HCT116 (cell line): ENCODE data around the gene MAGEA11. TPM values are rescaled to one million over a fixed set of nuclear protein-coding genes. Genes with fewer than 3 reads are reported as not detected.

Source experiments
- ATAC-seq: fragments of 200-7000 bp; cut with Tn5 transposase; 2 replicates; pipeline ENCODE4 v1.9.1; 2020; ENCODE audit warnings: mild to moderate bottlenecking, moderate library complexity
- BruUV-seq: library from RNA; stranded (reverse); fragments of 400-500 nt; replicated peaks from 2 replicates; lab custom pipeline; 2021; lab: Mats Ljungman, UMichigan
- CTCF ChIA-PET: fragments of 300-600 bp; sonication (Branson Sonifier 250); formaldehyde crosslinking; loops from one replicate; lab custom pipeline; 2021; ENCODE audit warnings: antibody characterized with exemption; lab: Charles Lee
- POLR2A ChIA-PET: fragments of 300-600, 350-600 bp; sonication (Branson Sonifier 250); formaldehyde crosslinking; loops from one replicate; lab custom pipeline; 2021; ENCODE audit warnings: antibody characterized with exemption; lab: Charles Lee
- RAD21 ChIA-PET, 2 experiments: fragments of 300-600 bp; sonication (Branson Sonifier 250); formaldehyde crosslinking; loops; one replicate each; lab custom pipeline; 2023; ENCODE audit warnings: low total read pairs in 2 of 2; ENCODE audit not compliant: uncharacterized antibody in 2 of 2, unreplicated experiment in 2 of 2, low non-redundant PET in 1 of 2; lab: Charles Lee
- DNase-seq: peaks from one replicate; pipeline ENCODE4 v3.0.0-alpha.2; 2010; ENCODE audit warnings: low read depth, low spot score
- H2AFZ ChIP-seq: fragments of 200-600 bp; shearing (Covaris generic), sonication (generic); 2 replicates; pipeline ENCODE4 v1.6.1; 2017; ENCODE audit warnings: low read depth, mixed run types, mixed read lengths, antibody characterized with exemption, low read length; ENCODE audit not compliant: poor library complexity, severe bottlenecking
- H3K27ac ChIP-seq: 2 replicates; pipeline ENCODE4 v1.5.1; 2012; ENCODE audit warnings: low read depth, low read length
- H3K27me3 ChIP-seq: fragments of 200-600 bp; sonication (generic); 2 replicates; pipeline ENCODE4 v1.6.1; 2016; ENCODE audit warnings: mixed run types, low read length, mixed read lengths; ENCODE audit not compliant: insufficient read depth
- H3K36me3 ChIP-seq, 2 experiments: fragments of 200-500 bp in 1 of 2; fragments of 200-600 bp in 1 of 2; sonication (Bioruptor generic) in 1 of 2; sonication (generic) in 1 of 2; 2 replicates each; pipeline versions ENCODE4 v1.5.1 to v1.6.1; 2014 to 2016; ENCODE audit warnings: low read length in 2 of 2, inconsistent platforms in 1 of 2, mixed read lengths in 1 of 2, mixed run types in 1 of 2; ENCODE audit not compliant: insufficient read depth in 2 of 2, control insufficient read depth in 1 of 2
- H3K4me1 ChIP-seq, 2 experiments: fragments of 200-600 bp in 1 of 2; sonication (generic) in 1 of 2; 2 replicates each; pipeline versions ENCODE4 v1.5.1 to v1.6.1; 2012 to 2017; ENCODE audit warnings: low read length in 2 of 2, inconsistent platforms in 1 of 2, mild to moderate bottlenecking in 1 of 2, mixed read lengths in 1 of 2, mixed run types in 1 of 2, moderate library complexity in 1 of 2; ENCODE audit not compliant: insufficient read depth in 2 of 2, control insufficient read depth in 1 of 2
- H3K4me2 ChIP-seq: fragments of 200-600 bp; sonication (generic); 2 replicates; pipeline ENCODE4 v1.6.1; 2017; ENCODE audit warnings: mixed run types, low read length, mixed read lengths
- H3K4me3 ChIP-seq, 2 experiments: fragments of 200-600 bp in 1 of 2; sonication (generic) in 1 of 2; replicated peaks in 1 of 2; 2 replicates each; pipeline ENCODE4 v1.5.1; 2011 to 2016; ENCODE audit warnings: low read length in 2 of 2, control low read depth in 1 of 2, low read depth in 1 of 2, mild to moderate bottlenecking in 1 of 2, mixed read lengths in 1 of 2, mixed run types in 1 of 2
- H3K79me2 ChIP-seq: fragments of 200-600 bp; sonication (generic); 2 replicates; pipeline ENCODE4 v1.6.1; 2017; ENCODE audit warnings: mild to moderate bottlenecking, mixed run types, low read length, moderate library complexity, mixed read lengths; ENCODE audit not compliant: insufficient read depth
- H3K9ac ChIP-seq: fragments of 200-600 bp; sonication (generic); 2 replicates; pipeline ENCODE4 v1.6.1; 2016; ENCODE audit warnings: low read length, mixed read lengths
- H3K9me2 ChIP-seq: fragments of 200-600 bp; sonication (generic), shearing (Covaris generic); 2 replicates; pipeline ENCODE4 v1.6.1; 2017; ENCODE audit warnings: mixed run types, mild to moderate bottlenecking, moderate library complexity; ENCODE audit not compliant: insufficient read depth
- H3K9me3 ChIP-seq, 2 experiments: fragments of 200-500 bp in 1 of 2; fragments of 200-600 bp in 1 of 2; sonication (Bioruptor generic) in 1 of 2; sonication (generic) in 1 of 2; 2 replicates each; pipeline ENCODE4 v1.6.1; 2014 to 2017; ENCODE audit warnings: low read length in 2 of 2, mixed read lengths in 2 of 2, inconsistent platforms in 1 of 2, low read depth in 1 of 2, mild to moderate bottlenecking in 1 of 2, mixed run types in 1 of 2, moderate library complexity in 1 of 2; ENCODE audit not compliant: control insufficient read depth in 1 of 2, insufficient read depth in 1 of 2
- H4K20me1 ChIP-seq: fragments of 200-600 bp; sonication (generic), shearing (Covaris generic); 2 replicates; pipeline ENCODE4 v1.6.1; 2017; ENCODE audit warnings: mixed run types, mild to moderate bottlenecking, moderate library complexity; ENCODE audit not compliant: insufficient read depth
- ATF3 ChIP-seq: IDR thresholded peaks from 2 replicates; pipeline ENCODE4 v1.6.1; 2012
- CBX3 ChIP-seq: IDR thresholded peaks from 2 replicates; pipeline ENCODE4 v1.6.1; 2012; ENCODE audit warnings: low read depth
- CEBPB ChIP-seq: IDR thresholded peaks from 2 replicates; pipeline ENCODE4 v1.6.1; 2012; ENCODE audit warnings: low read depth
- CTCF ChIP-seq, 3 experiments: fragments of 200-600 bp in 1 of 3; sonication (generic) in 1 of 3; IDR thresholded peaks in 2 of 3; conservative IDR thresholded peaks in 1 of 3; 2 replicates each; pipeline ENCODE4 v1.5.1; 2012 to 2017; ENCODE audit warnings: low read depth in 2 of 3, low read length in 2 of 3, antibody characterized with exemption in 1 of 3, borderline replicate concordance in 1 of 3, control low read depth in 1 of 3, mild to moderate bottlenecking in 1 of 3, mixed read lengths in 1 of 3, mixed run types in 1 of 3, moderate library complexity in 1 of 3; ENCODE audit not compliant: insufficient read depth in 1 of 3
- EGR1 ChIP-seq: IDR thresholded peaks from 2 replicates; pipeline ENCODE4 v1.6.1; 2012; ENCODE audit warnings: low read depth
- EZH2phosphoT487 ChIP-seq: fragments of 200-600 bp; IDR thresholded peaks from 2 replicates; pipeline ENCODE4 v1.6.1; 2018; ENCODE audit warnings: antibody characterized with exemption, borderline replicate concordance
- POLR2AphosphoS5 ChIP-seq: IDR thresholded peaks from 2 replicates; pipeline ENCODE4 v1.6.1; 2011; ENCODE audit warnings: mild to moderate bottlenecking, low read depth, low read length, moderate library complexity
- YY1 ChIP-seq: IDR thresholded peaks from 2 replicates; pipeline ENCODE4 v1.6.1; 2011; ENCODE audit warnings: low read length, low read depth, moderate library complexity, mild to moderate bottlenecking; ENCODE audit not compliant: insufficient replicate concordance; ENCODE audit errors: extremely low read depth
- ZFX ChIP-seq: fragments of 450-650 bp; IDR thresholded peaks from 2 replicates; pipeline ENCODE4 v1.6.1; 2017
- intact Hi-C: fragments of 100-400 bp; cut with micrococcal nuclease; formaldehyde crosslinking; loops from 2 replicates; pipeline ENCODE4 v1.10.0; 2022
- total RNA-seq: library from RNA; stranded (reverse); gene quantifications from one replicate; pipeline ENCODE4 v1.2.1, GENCODE V29; 2021; ENCODE audit not compliant: unreplicated experiment

The MAGEA11 gene
- total RNA-seq, 1 experiment from 2014 or later = not detected

GRCh38 chrX:149715468-149715867 lies 3.6 kb downstream of the MAGEA11 start:
- H3K9me3 ChIP-seq = no peaks in the 10 kb centered on the region
- intact Hi-C loops = no loop called here
- no peaks in the 10 kb centered on the region for H3K79me2 ChIP-seq
- ChIA-PET POLR2A (no interaction called here), RAD21 (no interaction called here), CTCF (no interaction called here)
- H3K27ac ChIP-seq = no peak overlapping the region
- no peak for DNase-seq
- no peak for ATAC-seq
- BruUV-seq = no TSS peak
- no peak overlapping the region for H3K9ac ChIP-seq
- no peaks in the 10 kb centered on the region for H4K20me1 ChIP-seq
- H3K4me3 ChIP-seq = no peak overlapping the region
- no peaks in the 10 kb centered on the region for H3K27me3 ChIP-seq
- no peaks in the 10 kb centered on the region for H3K9me2 ChIP-seq
- no peaks in the 10 kb centered on the region for H3K36me3 ChIP-seq
- no peaks in the 10 kb centered on the region for H3K4me1 ChIP-seq
- H2AFZ ChIP-seq = no peak overlapping the region
- H3K4me2 ChIP-seq = no peak overlapping the region
- TF ChIP-seq YY1 (no peak), EZH2phosphoT487 (no peak), POLR2AphosphoS5 (no peak), EGR1 (no peak), CTCF (IDR thresholded peaks at IDR 0.05 in 2 of 3, conservative IDR thresholded peaks at IDR 0.05 in 1 of 3; ENCODE audit: borderline replicate concordance in 1 of 3, insufficient read depth in 1 of 3, low read depth in 2 of 3, low read length in 2 of 3) (no peak), ZFX (no peak), CEBPB (no peak), CBX3 (no peak), ATF3 (no peak)
- TF ChIP-seq, all 23 proteins: peak for 0
